K562 (cell line): ENCODE data around the gene MAN1B1. TPM values are rescaled to one million over a fixed set of nuclear protein-coding genes. Genes with fewer than 3 reads are reported as not detected.

Experiments
- AFF4 ChIP-seq: sonication (generic); formaldehyde crosslinking; IDR thresholded peaks from 2 replicates; pipeline ENCODE4 v1.8.0; 2023; ENCODE audit warnings: mild to moderate bottlenecking, missing genetic modification reagents
- CHAMP1 ChIP-seq: fragments of 450-650 bp; IDR thresholded peaks from 2 replicates; pipeline ENCODE4 v1.6.1; 2016; ENCODE audit warnings: mild to moderate bottlenecking
- CHD1 ChIP-seq: fragments of 200-600 bp; sonication (generic); IDR thresholded peaks from one replicate; pipeline ENCODE4 v1.6.1; 2012; ENCODE audit warnings: mild to moderate bottlenecking, moderate library complexity, low read length, inconsistent platforms
- ETS2 ChIP-seq: IDR thresholded peaks from 2 replicates; pipeline ENCODE4 v1.6.1; 2016; ENCODE audit warnings: borderline replicate concordance, missing genetic modification characterization, mild to moderate bottlenecking, moderate library complexity, missing compliant biosample characterization; ENCODE audit not compliant: poor library complexity, severe bottlenecking
- EZH2 ChIP-seq: IDR thresholded peaks from 2 replicates; pipeline ENCODE4 v1.6.1; 2012; ENCODE audit warnings: low read depth, mild to moderate bottlenecking, inconsistent platforms, low read length, borderline replicate concordance
- HNRNPK ChIP-seq: fragments of 200-400 bp; formaldehyde crosslinking; IDR thresholded peaks from one replicate; pipeline ENCODE4 v1.6.1; 2018; ENCODE audit warnings: mild to moderate bottlenecking, low read depth, low read length; ENCODE audit not compliant: poor library complexity, severe bottlenecking
- MCM3 ChIP-seq: fragments of 450-650 bp; IDR thresholded peaks from 2 replicates; pipeline ENCODE4 v1.6.1; 2016
- NEUROD1 ChIP-seq: fragments of 150-350 bp; IDR thresholded peaks from 2 replicates; pipeline ENCODE4 v1.6.1; 2014; ENCODE audit warnings: borderline replicate concordance, low read length, low read depth; ENCODE audit not compliant: partially characterized antibody
- SAFB2 ChIP-seq: fragments of 200-400 bp; formaldehyde crosslinking; IDR thresholded peaks from 2 replicates; pipeline ENCODE4 v1.6.1; 2018; ENCODE audit warnings: borderline replicate concordance, low read length, low read depth, moderate library complexity; ENCODE audit not compliant: severe bottlenecking
- TEAD1 ChIP-seq, 2 experiments: fragments of 450-650 bp in 1 of 2; sonication (generic) in 1 of 2; formaldehyde crosslinking; IDR thresholded peaks; 2 replicates each; pipeline versions ENCODE4 v1.4.0 to v1.8.0; 2020 to 2022; ENCODE audit warnings: mild to moderate bottlenecking in 2 of 2, missing genetic modification reagents in 1 of 2
- THRAP3 ChIP-seq: fragments of 450-650 bp; IDR thresholded peaks from 2 replicates; pipeline ENCODE4 v1.6.1; 2016; ENCODE audit warnings: mild to moderate bottlenecking, inconsistent platforms, borderline replicate concordance
- ZHX1 ChIP-seq: fragments of 150-350 bp; conservative IDR thresholded peaks from 2 replicates; pipeline ENCODE4 v1.6.1; 2014; ENCODE audit warnings: low read length
- ZNF134 ChIP-seq: fragments of 250-450 bp; sonication (Bioruptor Pico); conservative IDR thresholded peaks from 2 replicates; pipeline ENCODE4 v1.4.0; 2020
- ZNF76 ChIP-seq: fragments of 250-450 bp; sonication (Bioruptor Pico); IDR thresholded peaks from 2 replicates; pipeline ENCODE4 v1.4.0; 2020; ENCODE audit warnings: mild to moderate bottlenecking, moderate library complexity, borderline replicate concordance
- ZNF780A ChIP-seq: fragments of 250-450 bp; sonication (Bioruptor Pico); IDR thresholded peaks from 2 replicates; pipeline ENCODE4 v1.5.0; 2021; ENCODE audit warnings: mild to moderate bottlenecking
- polyA plus RNA-seq, 8 experiments: library from polyadenylated mRNA; depleted of rRNA in 4 of 8; stranded (reverse) in 5 of 8; unstranded in 3 of 8; fragments of >200 nt; fragmentation: Nextera tagmentation in 2 of 8; fragmentation: Illumina TruSeq in 1 of 8; extraction: Ambion mirVana in 2 of 8; extraction: Trizol in 1 of 8; gene quantifications; 2 replicates each; pipeline versions ENCODE4 v1.2.1 to v1.2.3, GENCODE V29; 2011 to 2014; ENCODE audit warnings: inconsistent platforms in 1 of 8, missing spikeins in 1 of 8
- total RNA-seq, 7 experiments: library from RNA; depleted of rRNA in 6 of 7; stranded (reverse); fragments of >200 nt in 6 of 7; fragmentation: Illumina TruSeq in 2 of 7; extraction: Trizol in 2 of 7; gene quantifications; 2 replicates each; pipeline versions ENCODE4 v1.2.1 to v1.2.3, GENCODE V29; 2011 to 2021; ENCODE audit warnings: low replicate concordance in 1 of 7
- TF ChIP-seq, protein P1 (sequence below): fragments of 450-650 bp; formaldehyde crosslinking; IDR thresholded peaks from 2 replicates; pipeline ENCODE4 v1.4.0; 2020; ENCODE audit warnings: mild to moderate bottlenecking, moderate library complexity

The MAN1B1 gene
- total and polyA plus RNA-seq, 9 of the 15 experiments (the other 6 are each of a cell fraction or from before 2014, with no cell fraction given): 0.55 to 36.6 (median 27.3) TPM

DNA sequence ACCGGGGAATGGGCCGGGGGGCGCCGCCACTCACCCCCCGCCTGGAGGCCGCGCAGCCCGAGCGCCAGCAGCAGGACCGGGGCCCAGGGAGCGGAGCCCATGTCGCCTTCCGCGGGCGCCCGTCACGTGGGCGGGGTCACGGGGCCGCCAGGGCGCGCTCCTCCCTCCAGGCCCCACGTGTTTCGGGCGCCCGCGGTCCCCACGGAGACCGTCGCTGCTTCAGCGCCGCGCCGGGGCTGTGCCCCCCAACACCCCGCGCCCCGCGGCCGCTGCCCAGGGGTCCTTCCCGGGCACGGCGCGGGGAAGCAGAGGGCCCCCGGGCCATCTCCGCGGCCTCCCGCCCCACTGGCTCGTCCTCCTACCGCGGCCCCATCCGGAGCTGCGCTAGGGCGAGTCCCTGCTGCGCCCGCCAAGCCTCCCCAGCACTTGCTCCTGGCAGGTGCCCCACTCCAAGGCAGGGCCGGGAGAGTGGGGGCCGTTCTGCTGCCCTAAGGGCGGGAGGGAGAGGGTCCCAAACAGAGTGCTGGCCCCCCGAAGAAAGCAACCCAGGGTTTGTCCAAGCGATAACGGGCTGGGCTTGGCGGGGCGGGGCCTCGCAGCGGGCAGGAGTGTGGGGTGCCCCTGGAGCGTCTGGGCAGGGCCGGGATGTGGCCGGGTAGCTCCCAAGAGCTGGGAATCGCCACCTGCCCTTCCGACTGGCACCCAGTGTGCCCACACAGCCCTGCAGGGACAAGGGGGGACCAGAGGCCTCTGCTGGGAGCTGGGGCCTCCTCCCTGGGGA lies 28.0 kb downstream of the MAN1B1 start, which contains the start of gene DPP7 (continued):
- TF ChIP-seq HNRNPK (no peak), EZH2 (no peak), ZNF76 (CRISPR knock-in tag) (no peak), SAFB2 (no peak), CHD1 (no peak), TEAD1 (CRISPR knock-in tag; IDR thresholded peaks at IDR 0.05) (no peak), ETS2 (tag) (no peak), NEUROD1 (no peak), AFF4 (CRISPR knock-in tag) (no peak), ZNF134 (CRISPR knock-in tag) (no peak), THRAP3 (no peak), ZHX1 (no peak), CHAMP1 (no peak), MCM3 (no peak), ZNF780A (CRISPR knock-in tag) (no peak)
- TF ChIP-seq, protein P1, sequence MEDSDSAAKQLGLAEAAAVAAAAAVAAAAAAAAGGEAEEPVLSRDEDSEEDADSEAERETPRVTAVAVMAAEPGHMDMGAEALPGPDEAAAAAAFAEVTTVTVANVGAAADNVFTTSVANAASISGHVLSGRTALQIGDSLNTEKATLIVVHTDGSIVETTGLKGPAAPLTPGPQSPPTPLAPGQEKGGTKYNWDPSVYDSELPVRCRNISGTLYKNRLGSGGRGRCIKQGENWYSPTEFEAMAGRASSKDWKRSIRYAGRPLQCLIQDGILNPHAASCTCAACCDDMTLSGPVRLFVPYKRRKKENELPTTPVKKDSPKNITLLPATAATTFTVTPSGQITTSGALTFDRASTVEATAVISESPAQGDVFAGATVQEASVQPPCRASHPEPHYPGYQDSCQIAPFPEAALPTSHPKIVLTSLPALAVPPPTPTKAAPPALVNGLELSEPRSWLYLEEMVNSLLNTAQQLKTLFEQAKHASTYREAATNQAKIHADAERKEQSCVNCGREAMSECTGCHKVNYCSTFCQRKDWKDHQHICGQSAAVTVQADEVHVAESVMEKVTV (CRISPR knock-in tag): no peak
